ENCODE data around the gene CDK17.

- TF ChIP-seq POLR2A (IDR thresholded peaks at IDR 0.05) (no peak), CTCF (IDR thresholded peaks at IDR 0.05) (no peak)
Measured at GRCh38 chr12:96383991-96384390, 16.2 kb downstream of the CDK17 start.

All from uterus (tissue), 2 donors.